Measurements from ENCODE around the gene SMYD3. TPM values are rescaled to one million over a fixed set of nuclear protein-coding genes. Genes with fewer than 3 reads are reported as not detected.

Gene SMYD3
- total RNA-seq, 1 donor = 45.5 TPM

DNA sequence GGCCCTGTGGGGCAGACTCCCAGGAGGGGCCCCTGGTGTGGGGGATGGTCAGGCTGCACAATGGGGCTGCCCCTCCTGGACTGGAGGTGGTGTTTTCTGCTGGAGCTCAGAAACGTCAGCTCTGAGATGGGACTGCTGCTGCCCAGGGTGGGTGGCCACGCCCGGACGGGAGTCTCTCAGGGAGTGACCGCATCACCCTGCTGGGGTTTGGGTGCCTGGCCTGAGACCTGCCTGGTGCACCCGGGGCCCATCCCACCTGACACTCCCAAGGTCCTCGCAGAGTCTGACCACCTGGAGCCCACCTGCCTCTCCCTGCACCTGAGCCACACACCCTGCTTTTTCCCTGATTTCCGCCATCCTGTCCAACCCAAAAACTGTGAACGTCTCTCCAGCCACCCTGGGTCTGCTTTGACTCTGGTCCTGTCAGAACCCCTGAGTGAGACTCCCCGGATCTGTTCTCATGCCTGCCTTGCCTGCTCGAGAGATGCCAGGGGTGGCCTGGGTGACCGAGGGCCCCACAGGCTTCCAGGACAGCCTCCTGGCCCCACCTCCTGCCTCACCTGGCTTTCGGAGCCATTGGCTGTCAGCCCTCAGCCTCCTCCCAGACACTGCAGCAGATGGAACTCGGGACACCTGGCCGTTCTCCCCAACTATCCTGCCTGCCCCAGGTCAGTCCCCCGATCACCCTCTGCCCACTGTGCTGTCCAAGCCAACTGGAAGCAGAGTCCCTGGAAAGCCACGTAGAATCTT is 11.6 kb upstream of the SMYD3 start:
- DNase-seq (ENCODE audit: low read depth) = no peak
- no peak overlapping the region for H3K4me3 ChIP-seq (ENCODE audit: low read depth, low read length)
- no peak for TF ChIP-seq CTCF (IDR thresholded peaks at IDR 0.05; ENCODE audit: insufficient read depth, low read length)

- TF ChIP-seq CTCF (IDR thresholded peaks at IDR 0.05; ENCODE audit: insufficient read depth, low read length) = no peak
- no peak overlapping the region for H3K4me3 ChIP-seq (ENCODE audit: low read depth, low read length)
Measured at GRCh38 chr1:246517391-246517790, 10.3 kb upstream of the SMYD3 start.

GRCh38 chr1:246516126-246516525 is 9.0 kb upstream of the SMYD3 start:
- no peak for TF ChIP-seq CTCF (IDR thresholded peaks at IDR 0.05; ENCODE audit: insufficient read depth, low read length)
- no peak for DNase-seq (ENCODE audit: low read depth)
- H3K4me3 ChIP-seq (ENCODE audit: low read depth, low read length) = no peak overlapping the region

More at GRCh38 chr1:246517391-246517790, 10.3 kb upstream of the SMYD3 start:
- no peak for DNase-seq (ENCODE audit: low read depth)

- TF ChIP-seq CTCF (IDR thresholded peaks at IDR 0.05; ENCODE audit: insufficient read depth, low read length) = no peak
- H3K4me3 ChIP-seq (ENCODE audit: low read depth, low read length) = no peak overlapping the region
- no peak for DNase-seq (ENCODE audit: low read depth)
Measured at GRCh38 chr1:246515390-246516005, 8.4 kb upstream of the SMYD3 start.

DNA sequence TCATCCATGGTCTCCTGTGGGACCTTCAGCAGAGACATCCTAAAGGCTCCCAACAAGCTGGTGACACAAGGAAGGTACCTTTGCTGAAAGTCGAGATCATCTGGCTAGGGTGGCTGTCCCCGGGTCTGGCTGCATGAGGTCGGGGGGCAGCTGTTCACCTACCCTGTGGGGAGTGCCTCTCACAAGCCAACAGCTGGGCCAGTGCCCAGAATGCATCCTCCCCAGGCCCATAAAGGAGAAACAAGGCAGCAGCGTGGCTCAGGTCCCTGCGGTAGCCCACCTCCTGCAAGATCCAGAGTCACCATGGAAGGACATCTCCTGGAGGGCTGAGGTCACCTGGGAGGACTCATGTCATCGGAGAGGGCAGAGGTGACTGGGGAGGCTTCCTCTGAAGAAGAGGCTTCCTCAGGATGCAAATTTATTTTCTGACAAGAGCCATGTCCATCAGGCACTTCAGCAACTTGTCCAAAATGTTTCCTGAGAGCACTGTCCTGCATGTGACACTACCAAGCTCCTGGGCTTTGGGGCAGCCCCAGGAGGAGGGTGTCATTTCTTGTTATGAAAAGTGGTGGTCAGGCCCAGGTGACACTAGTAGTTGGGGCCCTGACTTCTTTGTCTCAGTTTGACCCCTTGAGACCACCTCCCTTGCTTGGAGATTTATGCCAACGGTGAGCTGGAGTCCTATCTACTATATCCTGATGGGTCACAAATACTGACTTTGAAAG is 6.7 kb upstream of the SMYD3 start:
- no peak for DNase-seq (ENCODE audit: low read depth)
- no peak overlapping the region for H3K4me3 ChIP-seq (ENCODE audit: low read depth, low read length)
- TF ChIP-seq CTCF (IDR thresholded peaks at IDR 0.05; ENCODE audit: insufficient read depth, low read length) = no peak

DNA sequence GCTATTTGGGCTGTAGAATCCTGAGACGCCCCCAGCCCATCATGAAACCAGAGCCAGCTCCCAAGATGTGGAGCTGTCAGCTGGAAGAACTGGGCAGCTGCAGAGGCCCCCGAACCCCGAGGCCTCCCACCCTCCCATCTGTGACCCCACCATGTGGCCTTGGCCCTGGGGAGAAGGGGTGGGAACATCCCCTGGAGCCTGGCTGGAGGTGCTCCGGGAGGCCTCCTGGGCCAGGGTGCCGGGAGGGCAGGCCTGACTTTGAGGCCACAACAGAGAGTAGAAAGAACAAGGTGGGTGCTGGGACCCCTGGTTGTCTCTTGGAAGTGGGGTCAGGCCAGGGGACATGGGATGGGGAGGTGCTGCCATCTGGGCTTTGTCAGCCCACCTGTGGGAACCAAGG is 6.0 kb upstream of the SMYD3 start:
- no peak overlapping the region for H3K4me3 ChIP-seq (ENCODE audit: low read depth, low read length)
- no peak for TF ChIP-seq CTCF (IDR thresholded peaks at IDR 0.05; ENCODE audit: insufficient read depth, low read length)
- DNase-seq (ENCODE audit: low read depth) = no peak

Data from fibroblast of the aortic adventitia (primary cell).